Common myeloid progenitor, CD34-positive (primary cell): Measurements from ENCODE around the gene CTBP2.

ENCODE experiments used
- CTCF ChIA-PET: fragments of 350-600 bp; sonication (Branson Sonifier 250); formaldehyde crosslinking; loops from one replicate; lab custom pipeline; 2021; ENCODE audit warnings: antibody characterized with exemption; lab: Charles Lee
- POLR2A ChIA-PET: fragments of 350-600 bp; sonication (Branson Sonifier 250); formaldehyde crosslinking; loops from one replicate; lab custom pipeline; 2021; ENCODE audit warnings: antibody characterized with exemption; lab: Charles Lee
- DNase-seq, 3 donors: peaks; one replicate each; pipeline versions ENCODE4 v3.0.0 to v3.0.0-alpha.2; 2013
- H3K27ac ChIP-seq, 2 experiments: 1 replicate in 1 of 2; 2 replicates in 1 of 2; pipeline ENCODE4 v1.7.0; 2013; ENCODE audit warnings: inconsistent platforms in 2 of 2, low read length in 2 of 2, mild to moderate bottlenecking in 2 of 2, low read depth in 1 of 2, moderate library complexity in 1 of 2; ENCODE audit not compliant: severe bottlenecking in 2 of 2, insufficient read depth in 1 of 2, poor library complexity in 1 of 2
- H3K27me3 ChIP-seq, 5 experiments: replicated peaks in 2 of 5; 1 replicate in 3 of 5; 2 replicates in 2 of 5; pipeline versions ENCODE4 v1.6.1 to v1.7.0; 2013; ENCODE audit warnings: low read length in 4 of 5, mild to moderate bottlenecking in 2 of 5, moderate library complexity in 2 of 5, inconsistent platforms in 1 of 5; ENCODE audit not compliant: insufficient read depth in 5 of 5, control insufficient read depth in 4 of 5
- H3K36me3 ChIP-seq, 4 experiments: 1 replicate in 2 of 4; 2 replicates in 2 of 4; pipeline versions ENCODE4 v1.6.1 to v1.7.0; 2013; ENCODE audit warnings: low read length in 3 of 4, control low read depth in 1 of 4, mild to moderate bottlenecking in 1 of 4; ENCODE audit not compliant: control insufficient read depth in 4 of 4, insufficient read depth in 4 of 4
- H3K4me1 ChIP-seq, 4 experiments: 1 replicate in 3 of 4; 2 replicates in 1 of 4; pipeline versions ENCODE4 v1.6.1 to v1.7.1; 2013; ENCODE audit warnings: low read length in 3 of 4, mild to moderate bottlenecking in 3 of 4, control low read depth in 1 of 4, inconsistent platforms in 1 of 4, moderate library complexity in 1 of 4; ENCODE audit not compliant: control insufficient read depth in 4 of 4, insufficient read depth in 4 of 4; ENCODE audit errors: control extremely low read depth in 1 of 4
- H3K4me3 ChIP-seq, 7 experiments: 1 replicate in 4 of 7; 2 replicates in 3 of 7; pipeline versions ENCODE4 v1.5.1 to v1.7.0; 2013; ENCODE audit warnings: mild to moderate bottlenecking in 7 of 7, low read length in 6 of 7, moderate library complexity in 6 of 7, inconsistent platforms in 2 of 7, low read depth in 2 of 7, control low read depth in 1 of 7; ENCODE audit not compliant: insufficient read depth in 4 of 7, control insufficient read depth in 1 of 7; ENCODE audit errors: extremely low read depth in 1 of 7
- H3K9me3 ChIP-seq, 5 experiments: 1 replicate in 4 of 5; 2 replicates in 1 of 5; pipeline versions ENCODE4 v1.6.1 to v1.7.1; 2013; ENCODE audit warnings: low read length in 4 of 5, mild to moderate bottlenecking in 2 of 5, inconsistent platforms in 1 of 5, low read depth in 1 of 5, moderate library complexity in 1 of 5; ENCODE audit not compliant: control insufficient read depth in 4 of 5, insufficient read depth in 2 of 5; ENCODE audit errors: control extremely low read depth in 1 of 5
- WGBS: methylation state at CpG from one replicate; pipeline ENCODE4 v1.1.5; 2013; ENCODE audit not compliant: insufficient coverage; 5-methylcytosine and 5-hydroxymethylcytosine counted together

The CTBP2 gene

DNA sequence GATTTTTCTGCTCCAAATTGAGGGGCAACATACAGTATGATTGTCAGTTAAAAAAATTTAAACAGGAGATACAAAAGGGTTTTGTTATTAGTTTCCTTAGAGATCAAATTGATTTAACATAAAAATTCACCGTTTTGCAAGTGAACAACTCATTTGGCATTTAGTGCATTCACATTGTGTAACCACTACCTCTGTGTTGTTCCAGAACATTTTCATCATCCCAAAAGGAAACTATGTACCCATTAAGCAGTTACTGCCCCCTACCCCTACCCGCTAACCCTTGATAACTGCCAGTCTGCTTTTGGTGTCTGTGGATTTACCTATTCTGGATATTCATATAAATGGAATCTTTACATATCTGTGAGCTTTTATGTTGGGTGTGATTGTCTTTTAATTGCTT, 215.4 kb downstream of the CTBP2 start:
- no peaks in the 10 kb centered on the region for H3K27me3 ChIP-seq
- peaks cover 2 to 10% (median 5%) of the 10 kb centered on the region in 4 experiments for H3K36me3 ChIP-seq
- no peaks in the 10 kb centered on the region for H3K9me3 ChIP-seq
- ChIA-PET CTCF (interaction anchor here (0.6 kb wide), 1 partner anchor 25 kb away, joined by 3 read pairs; no protein-coding TSS in a partner anchor), POLR2A (no interaction called here)
- no peak for DNase-seq
- H3K27ac ChIP-seq, result no peak overlapping the region
- WGBS, result 100% methylated on average over 1 of the region's 2 CpGs
- no peak overlapping the region for H3K4me3 ChIP-seq
- peaks cover 8 to 26% (median 19%) of the 10 kb centered on the region in 4 experiments for H3K4me1 ChIP-seq

GRCh38 chr10:124943301-124944092, 216.9 kb downstream of the CTBP2 start:
- peak in 2 of 3 donors; percentile 23 to 39 for DNase-seq
- no peaks in the 10 kb centered on the region for H3K27me3 ChIP-seq
- no peak overlapping the region for H3K27ac ChIP-seq
- no peak overlapping the region for H3K4me3 ChIP-seq
- POLR2A ChIA-PET, result no interaction called here
- H3K36me3 ChIP-seq, result peaks cover 2 to 6% (median 4%) of the 10 kb centered on the region in 4 experiments
- CTCF ChIA-PET, result interaction anchor here (0.6 to 2.1 kb wide), 4 partner anchors 10 to 361 kb away, joined by 3 to 9 read pairs (median 6); no protein-coding TSS in a partner anchor
- H3K9me3 ChIP-seq, result no peaks in the 10 kb centered on the region
- H3K4me1 ChIP-seq, result peaks cover 11 to 31% (median 20%) of the 10 kb centered on the region in 4 experiments
- 62% methylated on average over 4 of the region's 9 CpGs for WGBS

- ChIA-PET CTCF (interaction anchor here (1.8 to 2.1 kb wide), 3 partner anchors 11 to 25 kb away, joined by 5 to 9 read pairs (median 6); no protein-coding TSS in a partner anchor), POLR2A (no interaction called here)
- Histone ChIP-seq H3K27me3 (no peaks in the 10 kb centered on the region), H3K36me3 (peaks cover 0 to 1% (median 0%) of the 10 kb centered on the region in 4 experiments), H3K9me3 (no peaks in the 10 kb centered on the region), H3K4me1 (peaks cover 11 to 31% (median 20%) of the 10 kb centered on the region in 4 experiments), H3K4me3 (peak overlapping the region in 1 of 7 experiments; percentile 3), H3K27ac (no peak overlapping the region)
- WGBS, result 41% methylated on average over 7 of the region's 11 CpGs
- peak in 1 of 3 donors; percentile 26 for DNase-seq
Observed at GRCh38 chr10:124942317-124943169, 217.8 kb downstream of the CTBP2 start.

DNA sequence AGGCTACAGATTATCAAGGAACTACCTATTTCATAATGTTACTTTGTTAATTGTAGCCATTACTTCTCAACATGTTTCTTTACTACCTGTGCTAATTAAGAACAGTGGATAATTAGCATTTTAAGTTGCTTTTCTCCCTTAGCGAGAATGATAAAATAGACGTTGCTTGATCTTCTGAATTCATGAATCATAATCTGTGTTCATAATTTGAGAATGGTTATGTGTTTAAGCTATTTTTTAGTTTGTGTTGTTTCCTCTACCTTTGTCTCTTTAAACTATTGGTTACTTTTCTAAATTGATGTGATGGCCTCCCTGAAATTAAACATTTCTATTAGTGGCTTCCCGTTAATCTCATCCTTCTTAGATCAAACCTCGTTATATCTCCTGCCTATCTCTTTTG, 218.5 kb downstream of the CTBP2 start, which contains the start of gene ZRANB1:
Gene ZRANB1, plus strand, starts transcription at position 301 of the 400 bp plus-strand sequence. CDS start 371 bp downstream, outside the sequence.
- ChIA-PET POLR2A (no interaction called here), CTCF (interaction anchor here (2.1 kb wide), 2 partner anchors 12 to 24 kb away, joined by 5 to 6 read pairs; no protein-coding TSS in a partner anchor)
- no CpG with 5 or more reads among the region's 4 CpGs for WGBS
- DNase-seq, result no peak
- H3K27ac ChIP-seq, result no peak within 1 kb of the TSS
- peak within 1 kb of the TSS in 1 of 7 experiments; percentile 3 for H3K4me3 ChIP-seq
- no peaks in the 10 kb centered on the region for H3K36me3 ChIP-seq
- no peaks in the 10 kb centered on the region for H3K27me3 ChIP-seq
- H3K4me1 ChIP-seq, result peaks cover 11 to 29% (median 20%) of the 10 kb centered on the region in 4 experiments
- no peaks in the 10 kb centered on the region for H3K9me3 ChIP-seq

DNA sequence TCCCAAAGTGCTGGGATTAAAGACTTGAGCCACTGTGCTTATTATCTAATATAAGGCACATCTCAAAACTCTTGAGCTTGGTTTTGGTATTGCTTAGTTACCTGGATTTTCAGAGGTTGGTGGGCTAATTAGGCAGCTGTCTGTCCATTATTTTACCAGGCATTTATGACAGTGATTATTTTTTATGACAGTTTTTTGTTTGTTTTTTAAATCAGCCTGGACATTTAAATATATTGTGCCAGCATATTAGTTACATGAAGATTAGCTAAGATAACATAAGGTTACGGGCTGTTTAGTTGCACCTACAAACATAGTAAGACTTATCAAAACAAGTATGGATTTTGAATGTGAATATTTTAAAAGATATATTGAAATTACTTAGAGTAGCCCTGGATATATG, 221.1 kb downstream of the CTBP2 start:
- Histone ChIP-seq H3K27ac (no peak overlapping the region), H3K4me1 (peaks cover 11 to 29% (median 20%) of the 10 kb centered on the region in 4 experiments), H3K4me3 (no peak overlapping the region), H3K9me3 (no peaks in the 10 kb centered on the region), H3K36me3 (no peaks in the 10 kb centered on the region), H3K27me3 (no peaks in the 10 kb centered on the region)
- ChIA-PET CTCF (no interaction called here), POLR2A (no interaction called here)
- no peak for DNase-seq
- no CpG with 5 or more reads among the region's 1 CpG for WGBS

- POLR2A ChIA-PET, result interaction anchor here (0.8 kb wide), 1 partner anchor 10 kb away, joined by 3 read pairs; no protein-coding TSS in a partner anchor
- Histone ChIP-seq H3K4me1 (peaks cover 3 to 14% (median 6%) of the 10 kb centered on the region in 4 experiments), H3K36me3 (peaks cover 0 to 2% (median 0%) of the 10 kb centered on the region in 4 experiments), H3K9me3 (peaks cover 0 to 2% (median 0%) of the 10 kb centered on the region in 5 experiments), H3K4me3 (no peak overlapping the region), H3K27me3 (no peaks in the 10 kb centered on the region), H3K27ac (no peak overlapping the region)
- CTCF ChIA-PET, result no interaction called here
- no CpG with 5 or more reads among the region's 7 CpGs for WGBS
- DNase-seq, result no peak
Observed at GRCh38 chr10:124936813-124937212, 223.6 kb downstream of the CTBP2 start.
